Femur (tissue), 1 donor: ENCODE results near the gene NECTIN1.

Source experiments
- DNase-seq: peaks from one replicate; pipeline ENCODE4 v3.0.0-alpha.2; 2017

Gene NECTIN1

DNA sequence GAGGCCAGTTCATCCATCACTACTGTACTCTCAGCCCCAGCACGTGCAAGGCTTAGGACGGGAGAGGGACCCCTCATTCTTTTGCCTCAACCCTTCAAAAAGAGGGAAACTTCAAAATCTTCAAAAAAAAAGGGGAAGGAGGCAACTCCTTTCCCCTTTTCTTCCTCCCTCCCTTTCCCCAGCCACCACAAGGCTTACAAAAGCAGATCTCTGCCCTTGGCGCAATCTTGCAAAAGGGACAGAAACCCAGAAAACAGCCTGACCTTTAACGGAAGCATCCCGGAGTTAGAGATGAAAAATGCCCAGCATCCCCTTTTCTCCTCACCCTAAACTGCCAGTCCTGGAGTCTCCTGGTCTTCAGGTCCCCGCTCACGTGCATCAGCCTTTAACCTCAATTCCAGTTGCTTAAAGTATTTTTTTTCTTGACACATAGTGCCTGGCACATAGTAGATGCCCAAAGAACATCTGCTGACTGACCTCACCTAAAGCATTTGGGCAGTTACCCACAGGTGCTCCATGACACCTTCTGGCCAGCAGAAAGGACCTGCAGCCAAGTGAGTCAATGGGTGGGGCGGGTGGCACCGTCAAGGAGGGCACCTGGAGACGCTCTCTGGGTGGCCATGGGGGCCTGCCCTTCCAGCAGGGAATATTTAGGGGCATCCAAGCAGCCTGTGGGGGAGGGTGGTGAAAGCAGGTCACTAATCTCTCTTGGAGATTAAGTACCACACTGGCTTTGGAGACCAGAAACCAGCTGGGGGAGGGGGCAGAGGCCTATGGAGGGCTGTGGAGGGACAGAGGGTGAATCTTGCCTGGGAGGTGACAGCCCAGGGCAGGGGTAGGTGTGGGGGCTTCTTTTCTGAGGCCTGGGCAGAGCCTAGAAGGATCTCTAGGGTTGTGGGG is 16.3 kb downstream of the NECTIN1 start:
- DNase-seq: no peak

GRCh38 chr11:119712006-119712405 is 17.0 kb downstream of the NECTIN1 start:
- no peak for DNase-seq

- DNase-seq: no peak
Observed at GRCh38 chr11:119711476-119711875, 17.5 kb downstream of the NECTIN1 start.

DNA sequence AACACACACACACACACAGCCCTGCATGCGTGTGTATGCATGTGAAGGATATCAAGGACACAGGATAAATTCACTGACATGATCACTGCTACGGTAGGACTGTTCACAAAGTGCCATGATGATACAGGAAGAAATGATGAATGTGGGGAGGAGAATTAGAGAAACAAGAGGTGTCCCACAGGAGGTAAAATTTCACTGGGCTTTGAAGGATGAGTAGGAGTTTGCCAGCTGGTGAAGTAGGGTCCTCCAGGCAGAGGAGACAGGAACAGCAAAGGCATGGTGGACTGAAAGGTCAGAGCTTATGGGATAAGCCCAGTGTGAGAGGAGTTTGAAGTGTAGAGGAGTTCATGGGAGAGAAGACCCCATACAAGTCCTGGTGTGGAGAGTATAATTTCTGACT is 18.6 kb downstream of the NECTIN1 start:
- no peak for DNase-seq

DNA sequence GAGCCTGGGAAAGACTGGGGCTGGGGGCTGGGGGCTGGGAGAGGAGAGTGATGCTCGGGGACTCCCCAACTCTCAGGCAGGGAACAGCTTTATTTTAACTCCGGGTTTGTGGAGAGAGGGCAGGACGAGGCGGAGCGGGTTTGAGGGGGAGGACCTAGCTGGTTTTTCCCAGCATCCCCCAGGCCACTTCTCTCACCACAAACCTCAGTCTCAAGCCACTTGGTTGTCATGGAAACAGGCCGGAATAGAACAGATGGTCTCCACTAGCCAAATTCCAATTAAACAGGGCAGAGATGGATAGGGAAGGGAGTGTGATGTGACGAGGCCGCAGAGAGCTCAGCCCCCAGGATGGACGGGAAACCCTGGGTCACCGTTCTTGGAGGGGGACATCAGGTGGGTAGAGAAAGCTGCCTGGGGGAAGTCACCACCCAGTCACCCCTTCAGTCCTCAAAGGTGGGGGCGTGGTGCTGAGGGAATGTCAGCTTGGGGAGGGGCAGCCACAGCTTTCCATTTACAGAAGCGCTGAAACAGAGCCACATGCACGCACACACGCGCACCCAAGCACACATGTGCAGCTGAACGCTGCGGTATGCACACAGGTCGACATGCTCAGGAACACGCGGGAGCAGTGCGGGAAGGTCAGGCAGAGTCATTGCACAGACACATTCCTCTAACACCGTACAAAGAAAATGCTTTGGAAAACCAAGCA is 19.2 kb downstream of the NECTIN1 start:
- DNase-seq: peak; percentile 88

- DNase-seq: no peak
Observed at GRCh38 chr11:119709171-119709570, 19.8 kb downstream of the NECTIN1 start.

GRCh38 chr11:119708384-119708783 is 20.6 kb downstream of the NECTIN1 start:
- DNase-seq: no peak

GRCh38 chr11:119706887-119707286 is 22.1 kb downstream of the NECTIN1 start:
- no peak for DNase-seq

- no peak for DNase-seq
Observed at GRCh38 chr11:119706029-119706428, 23.0 kb downstream of the NECTIN1 start.

- no peak for DNase-seq
Observed at GRCh38 chr11:119705362-119705761, 23.6 kb downstream of the NECTIN1 start.

GRCh38 chr11:119704849-119705248 is 24.2 kb downstream of the NECTIN1 start:
- DNase-seq: no peak

DNA sequence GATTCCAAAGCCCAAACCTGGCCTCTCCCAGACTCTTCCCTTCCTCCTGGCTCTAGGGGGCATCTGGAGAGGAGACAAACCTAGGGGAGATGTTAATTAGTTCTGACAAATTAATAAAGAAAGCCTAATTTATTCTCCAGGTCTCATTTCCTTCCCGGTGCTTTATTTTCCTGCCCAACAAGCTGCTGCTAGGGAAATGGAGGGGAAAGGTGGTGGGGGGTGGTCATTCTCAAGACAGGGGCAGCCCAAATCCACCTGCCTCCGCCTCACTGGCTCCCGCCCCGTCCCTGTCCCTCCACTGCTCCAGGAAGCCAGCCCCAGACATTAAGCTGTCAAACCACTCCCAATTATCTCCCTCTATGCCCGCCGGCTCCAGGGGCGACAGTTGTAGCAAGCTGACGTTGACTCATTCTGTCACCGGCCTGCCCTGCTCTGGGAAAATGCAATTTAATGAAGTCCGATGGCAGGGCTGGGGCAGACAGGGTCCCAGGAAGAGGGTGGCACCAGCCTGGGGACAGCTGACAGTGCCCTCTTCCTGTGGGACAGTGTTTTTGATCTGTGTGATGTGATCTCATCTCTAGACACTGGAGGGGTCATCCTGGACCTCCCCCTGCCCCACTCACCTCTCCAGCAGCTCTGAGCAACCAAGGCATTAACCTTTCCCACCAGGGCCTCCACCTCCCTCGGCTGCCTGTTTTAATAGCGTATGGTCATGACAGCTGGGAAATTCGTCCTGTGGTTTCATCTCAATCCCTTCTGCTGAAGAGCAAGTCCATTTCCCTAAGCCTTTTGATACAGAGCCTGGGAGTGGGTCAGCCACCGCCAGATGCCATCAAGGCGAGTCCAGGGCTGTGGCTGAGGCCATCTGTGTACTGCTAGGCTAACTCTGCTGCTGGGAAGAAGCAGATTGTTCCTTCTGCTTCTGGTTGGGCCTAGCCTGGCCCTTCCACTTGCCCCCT is 27.1 kb downstream of the NECTIN1 start:
- DNase-seq: no peak

GRCh38 chr11:119700536-119701346 is 28.3 kb downstream of the NECTIN1 start:
- no peak for DNase-seq

GRCh38 chr11:119700030-119700429 is 29.0 kb downstream of the NECTIN1 start:
- DNase-seq: no peak

- peak; percentile 71 for DNase-seq
Observed at GRCh38 chr11:119699227-119699626, 29.8 kb downstream of the NECTIN1 start.

DNA sequence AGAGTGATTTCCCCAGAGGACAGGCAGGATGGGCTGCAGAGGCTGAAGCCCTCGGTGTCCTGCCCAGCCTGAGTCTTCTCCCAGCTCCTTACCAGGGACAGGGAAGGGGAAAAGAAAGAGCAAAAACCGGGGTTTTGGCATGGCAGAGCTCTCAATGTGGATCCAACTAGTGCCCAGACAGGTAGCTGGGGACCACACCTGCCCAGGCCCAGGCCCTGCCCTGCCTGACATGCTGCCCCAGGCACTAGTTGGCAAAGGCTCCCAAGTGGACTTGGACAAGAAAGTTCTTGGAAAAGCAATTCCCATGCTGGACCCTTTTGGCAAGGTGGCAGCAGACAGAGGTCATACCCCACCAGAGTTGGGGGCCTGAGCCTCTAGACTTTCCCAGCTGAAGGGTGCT is 31.1 kb downstream of the NECTIN1 start:
- no peak for DNase-seq

GRCh38 chr11:119697445-119697844 is 31.6 kb downstream of the NECTIN1 start:
- DNase-seq: no peak

DNA sequence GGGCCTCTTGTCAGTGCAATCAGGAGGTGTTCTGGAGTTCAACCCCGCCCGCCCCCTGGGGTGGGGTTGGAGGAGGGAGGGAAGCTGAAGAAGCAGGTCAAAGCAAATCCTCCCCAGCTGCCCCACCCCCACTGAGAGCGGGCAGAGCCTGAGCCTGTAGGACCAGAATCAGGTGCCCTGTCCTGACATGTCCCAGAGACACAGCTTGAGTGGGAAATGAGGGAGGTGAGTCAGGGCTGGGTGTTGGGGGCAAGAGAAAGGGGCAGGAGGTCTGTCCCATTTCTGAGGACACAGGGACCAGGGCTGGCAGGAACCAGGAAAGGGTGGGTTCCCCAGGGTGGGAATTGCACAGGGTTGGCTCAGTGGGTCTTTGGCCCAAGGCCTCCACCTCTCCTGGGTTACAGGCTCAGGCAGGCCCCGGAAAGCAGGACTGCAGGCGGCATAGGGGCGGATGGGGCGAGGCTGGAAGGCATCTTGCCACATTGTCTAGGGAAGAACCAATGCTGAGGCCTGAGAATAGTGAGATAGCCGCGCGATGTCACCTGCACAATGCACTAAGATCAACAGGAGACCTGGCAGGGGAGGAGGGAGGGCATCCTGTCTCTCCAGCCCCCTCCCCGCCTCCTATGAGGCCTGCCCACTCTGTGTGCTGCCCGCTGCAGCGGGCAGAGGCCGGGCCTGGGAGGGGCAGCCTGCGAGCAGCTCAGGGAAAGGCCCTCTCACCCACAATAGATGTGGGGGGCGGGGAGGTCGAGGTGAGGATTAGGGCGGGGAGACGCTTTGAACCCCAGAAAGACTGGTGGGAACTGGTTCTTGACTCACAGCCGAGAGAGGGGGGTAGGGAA is 32.4 kb downstream of the NECTIN1 start:
- no peak for DNase-seq

GRCh38 chr11:119694334-119694733 is 34.7 kb downstream of the NECTIN1 start:
- DNase-seq: no peak

- DNase-seq: no peak
Observed at GRCh38 chr11:119693253-119693815, 35.7 kb downstream of the NECTIN1 start.

GRCh38 chr11:119692540-119692820 is 36.5 kb downstream of the NECTIN1 start:
- no peak for DNase-seq
